IgD-negative memory B cell (primary cell): ENCODE results near the gene ZNF638. TPM values are rescaled to one million over a fixed set of nuclear protein-coding genes. Genes with fewer than 3 reads are reported as not detected.
"Not testable (repeated sequence)": the region's sequence is repeated elsewhere in the genome, so short reads cannot be mapped to it uniquely, and the experiment has no call there.

Experiments used
- H3K27ac Mint-ChIP-seq, 3 donors: one replicate each; pipeline ENCODE4 v1.8.0; 2020 to 2022; ENCODE audit warnings: mild to moderate bottlenecking in 3 of 3, mixed read lengths in 3 of 3, moderate library complexity in 1 of 3
- H3K27me3 Mint-ChIP-seq: one replicate; pipeline ENCODE4 v1.8.0; 2021; ENCODE audit warnings: mixed read lengths
- H3K36me3 Mint-ChIP-seq: one replicate; pipeline ENCODE4 v1.8.0; 2020; ENCODE audit warnings: mild to moderate bottlenecking, mixed read lengths
- H3K4me1 Mint-ChIP-seq, 3 donors: one replicate each; pipeline ENCODE4 v1.8.0; 2020 to 2022; ENCODE audit warnings: mixed read lengths in 3 of 3, mild to moderate bottlenecking in 1 of 3
- H3K4me3 Mint-ChIP-seq, 4 donors: one replicate each; pipeline ENCODE4 v1.8.0; 2020 to 2022; ENCODE audit warnings: mild to moderate bottlenecking in 4 of 4, mixed read lengths in 4 of 4, moderate library complexity in 3 of 4
- H3K9me3 Mint-ChIP-seq, 3 donors: one replicate each; pipeline ENCODE4 v1.8.0; 2020 to 2021; ENCODE audit warnings: mixed read lengths in 3 of 3, mild to moderate bottlenecking in 1 of 3
- polyA plus RNA-seq: library from polyadenylated mRNA; unstranded; fragments of 300-500 nt; fragmentation: Illumina TruSeq; gene quantifications from one replicate; pipeline ENCODE4 v1.2.3, GENCODE V29; 2021

The ZNF638 gene
- 60.3 TPM for polyA plus RNA-seq

GRCh38 chr2:71331581-71332434 is at the start of gene ZNF638:
Gene ZNF638 (plus strand): TSS chr2:71331782. CDS start chr2:71348955, 17,173 bp downstream.
- peak within 1 kb of the TSS; percentile 94 to 100 (median 99) for H3K27ac Mint-ChIP-seq
- no peaks in the 10 kb centered on the region for H3K27me3 Mint-ChIP-seq
- H3K4me3 Mint-ChIP-seq, result peak within 1 kb of the TSS; percentile 98 to 100 (median 99)
- peaks cover 0 to 2% (median 0%) of the 10 kb centered on the region in 3 donors for H3K9me3 Mint-ChIP-seq
- no peaks in the 10 kb centered on the region for H3K36me3 Mint-ChIP-seq
- peaks cover 26 to 30% (median 26%) of the 10 kb centered on the region in 3 donors for H3K4me1 Mint-ChIP-seq

- no peaks in the 10 kb centered on the region for H3K36me3 Mint-ChIP-seq
- peaks cover 10% of the 10 kb centered on the region for H3K27me3 Mint-ChIP-seq
- H3K9me3 Mint-ChIP-seq, result no peaks in the 10 kb centered on the region
- H3K4me1 Mint-ChIP-seq, result peaks cover 5 to 10% (median 9%) of the 10 kb centered on the region in 3 donors
- H3K4me3 Mint-ChIP-seq, result no peak overlapping the region
- no peak overlapping the region for H3K27ac Mint-ChIP-seq
Measured at GRCh38 chr2:71281950-71282349, 49.6 kb upstream of the ZNF638 start.

- H3K36me3 Mint-ChIP-seq, result no peaks in the 10 kb centered on the region
- H3K9me3 Mint-ChIP-seq, result no peaks in the 10 kb centered on the region
- no peak overlapping the region for H3K27ac Mint-ChIP-seq
- peaks cover under 1 to 6% (median 6%) of the 10 kb centered on the region in 3 donors for H3K4me1 Mint-ChIP-seq
- no peak overlapping the region for H3K4me3 Mint-ChIP-seq
- peaks cover 7% of the 10 kb centered on the region for H3K27me3 Mint-ChIP-seq
Measured at GRCh38 chr2:71282493-71282892, 49.1 kb upstream of the ZNF638 start.

- no peak overlapping the region for H3K27ac Mint-ChIP-seq
- no peaks in the 10 kb centered on the region for H3K4me1 Mint-ChIP-seq
- H3K27me3 Mint-ChIP-seq, result peaks cover 2% of the 10 kb centered on the region
- H3K36me3 Mint-ChIP-seq, result no peaks in the 10 kb centered on the region
- H3K9me3 Mint-ChIP-seq, result no peaks in the 10 kb centered on the region
- H3K4me3 Mint-ChIP-seq, result no peak overlapping the region
Measured at GRCh38 chr2:71283131-71283530, 48.5 kb upstream of the ZNF638 start.

GRCh38 chr2:71285706-71286105 is 45.9 kb upstream of the ZNF638 start:
- H3K9me3 Mint-ChIP-seq, result no peaks in the 10 kb centered on the region
- no peaks in the 10 kb centered on the region for H3K4me1 Mint-ChIP-seq
- H3K4me3 Mint-ChIP-seq, result no peak overlapping the region
- H3K27ac Mint-ChIP-seq, result no peak overlapping the region
- peaks cover 2% of the 10 kb centered on the region for H3K27me3 Mint-ChIP-seq
- H3K36me3 Mint-ChIP-seq, result no peaks in the 10 kb centered on the region

- H3K9me3 Mint-ChIP-seq, result no peaks in the 10 kb centered on the region
- no peaks in the 10 kb centered on the region for H3K27me3 Mint-ChIP-seq
- H3K4me3 Mint-ChIP-seq, result no peak overlapping the region
- H3K36me3 Mint-ChIP-seq, result no peaks in the 10 kb centered on the region
- no peak overlapping the region for H3K27ac Mint-ChIP-seq
- no peaks in the 10 kb centered on the region for H3K4me1 Mint-ChIP-seq
Measured at GRCh38 chr2:71291398-71291797, 40.2 kb upstream of the ZNF638 start.

- Mint-ChIP-seq H3K27ac (no peak overlapping the region), H3K27me3 (no peaks in the 10 kb centered on the region), H3K9me3 (no peaks in the 10 kb centered on the region), H3K4me3 (no peak overlapping the region), H3K36me3 (no peaks in the 10 kb centered on the region), H3K4me1 (no peaks in the 10 kb centered on the region)
Measured at GRCh38 chr2:71292159-71292558, 39.4 kb upstream of the ZNF638 start.

- no peak overlapping the region for H3K4me3 Mint-ChIP-seq
- H3K27me3 Mint-ChIP-seq, result no peaks in the 10 kb centered on the region
- no peaks in the 10 kb centered on the region for H3K4me1 Mint-ChIP-seq
- H3K36me3 Mint-ChIP-seq, result no peaks in the 10 kb centered on the region
- no peaks in the 10 kb centered on the region for H3K9me3 Mint-ChIP-seq
- H3K27ac Mint-ChIP-seq, result no peak overlapping the region
Measured at GRCh38 chr2:71298914-71299313, 32.7 kb upstream of the ZNF638 start.

- H3K27ac Mint-ChIP-seq, result no peak overlapping the region
- H3K27me3 Mint-ChIP-seq, result no peaks in the 10 kb centered on the region
- H3K4me1 Mint-ChIP-seq, result no peaks in the 10 kb centered on the region
Measured at GRCh38 chr2:71299507-71299906, 32.1 kb upstream of the ZNF638 start.

GRCh38 chr2:71303849-71304248 is 27.7 kb upstream of the ZNF638 start:
- Mint-ChIP-seq H3K4me3 (no peak overlapping the region), H3K9me3 (peaks cover 0 to 4% (median 0%) of the 10 kb centered on the region in 3 donors)

More at GRCh38 chr2:71299507-71299906, 32.1 kb upstream of the ZNF638 start:
- Mint-ChIP-seq H3K36me3 (no peaks in the 10 kb centered on the region), H3K9me3 (no peaks in the 10 kb centered on the region), H3K4me3 (no peak overlapping the region)

GRCh38 chr2:71306762-71307161 is 24.8 kb upstream of the ZNF638 start:
- no peaks in the 10 kb centered on the region for H3K36me3 Mint-ChIP-seq
- no peaks in the 10 kb centered on the region for H3K4me1 Mint-ChIP-seq
- no peak overlapping the region for H3K27ac Mint-ChIP-seq
- no peaks in the 10 kb centered on the region for H3K27me3 Mint-ChIP-seq
- no peak overlapping the region for H3K4me3 Mint-ChIP-seq
- H3K9me3 Mint-ChIP-seq, result peaks cover 0 to 4% (median 2%) of the 10 kb centered on the region in 3 donors

More at GRCh38 chr2:71303849-71304248, 27.7 kb upstream of the ZNF638 start:
- no peaks in the 10 kb centered on the region for H3K4me1 Mint-ChIP-seq
- no peaks in the 10 kb centered on the region for H3K36me3 Mint-ChIP-seq
- no peaks in the 10 kb centered on the region for H3K27me3 Mint-ChIP-seq
- no peak overlapping the region for H3K27ac Mint-ChIP-seq

GRCh38 chr2:71313016-71313766 is 18.4 kb upstream of the ZNF638 start:
- H3K9me3 Mint-ChIP-seq, result peaks cover 5 to 12% (median 8%) of the 10 kb centered on the region in 3 donors
- H3K36me3 Mint-ChIP-seq, result peaks cover 3% of the 10 kb centered on the region
- H3K27me3 Mint-ChIP-seq, result peaks cover 2% of the 10 kb centered on the region
- no peaks in the 10 kb centered on the region for H3K4me1 Mint-ChIP-seq
- H3K4me3 Mint-ChIP-seq, result no peak overlapping the region
- no peak overlapping the region for H3K27ac Mint-ChIP-seq

GRCh38 chr2:71317060-71317459 is 14.5 kb upstream of the ZNF638 start:
- peaks cover 11 to 41% (median 33%) of the 10 kb centered on the region in 3 donors for H3K9me3 Mint-ChIP-seq

GRCh38 chr2:71317900-71318299 is 13.7 kb upstream of the ZNF638 start:
- not testable (repeated sequence) for H3K27me3 Mint-ChIP-seq

More at GRCh38 chr2:71317060-71317459, 14.5 kb upstream of the ZNF638 start:
- Mint-ChIP-seq H3K27me3 (peaks cover 3% of the 10 kb centered on the region), H3K4me1 (no peaks in the 10 kb centered on the region), H3K4me3 (no peak overlapping the region), H3K27ac (no peak overlapping the region), H3K36me3 (peaks cover 3% of the 10 kb centered on the region)

GRCh38 chr2:71323386-71323785 is 8.2 kb upstream of the ZNF638 start:
- H3K27me3 Mint-ChIP-seq, result peaks cover 4% of the 10 kb centered on the region
- H3K36me3 Mint-ChIP-seq, result peaks cover 5% of the 10 kb centered on the region
- H3K4me1 Mint-ChIP-seq, result no peaks in the 10 kb centered on the region
- peaks cover 8 to 34% (median 30%) of the 10 kb centered on the region in 3 donors for H3K9me3 Mint-ChIP-seq
- no peak overlapping the region for H3K27ac Mint-ChIP-seq
- H3K4me3 Mint-ChIP-seq, result no peak overlapping the region

More at GRCh38 chr2:71317900-71318299, 13.7 kb upstream of the ZNF638 start:
- H3K4me1 Mint-ChIP-seq, H3K4me3 Mint-ChIP-seq, H3K36me3 Mint-ChIP-seq, H3K27ac Mint-ChIP-seq: not testable (repeated sequence)
- H3K9me3 Mint-ChIP-seq, result peaks cover 12 to 49% (median 38%) of the 10 kb centered on the region in 3 donors
